GM18508 (cell line): Measurements from ENCODE around the gene UQCRHL.

ENCODE experiments used
- ATAC-seq: cut with Tn5 transposase; IDR thresholded peaks from one replicate; pipeline ENCODE4 v1.9.1; 2021; ENCODE audit warnings: moderate number of reproducible peaks; ENCODE audit not compliant: insufficient read depth, unreplicated experiment

Gene UQCRHL

GRCh38 chr1:15760520-15761211 lies 46.8 kb downstream of the UQCRHL start:
- ATAC-seq = no peak

- no peak for ATAC-seq
These were observed 48.3 kb downstream of the UQCRHL start for GRCh38 chr1:15758953-15759661.

GRCh38 chr1:15758343-15758931 lies 49.0 kb downstream of the UQCRHL start, which contains the start of gene FBLIM1:
TSS of gene FBLIM1 (plus strand) at chr1:15758795. CDS start at chr1:15764984, 6,189 bp downstream.
- ATAC-seq = no peak

GRCh38 chr1:15757575-15758342 lies 49.7 kb downstream of the UQCRHL start:
- ATAC-seq = no peak
